ENCODE measurements around the gene FAM180B. TPM values are rescaled to one million over a fixed set of nuclear protein-coding genes. Genes with fewer than 3 reads are reported as not detected.

FAM180B gene
- total RNA-seq, 1 donor: not detected

DNA sequence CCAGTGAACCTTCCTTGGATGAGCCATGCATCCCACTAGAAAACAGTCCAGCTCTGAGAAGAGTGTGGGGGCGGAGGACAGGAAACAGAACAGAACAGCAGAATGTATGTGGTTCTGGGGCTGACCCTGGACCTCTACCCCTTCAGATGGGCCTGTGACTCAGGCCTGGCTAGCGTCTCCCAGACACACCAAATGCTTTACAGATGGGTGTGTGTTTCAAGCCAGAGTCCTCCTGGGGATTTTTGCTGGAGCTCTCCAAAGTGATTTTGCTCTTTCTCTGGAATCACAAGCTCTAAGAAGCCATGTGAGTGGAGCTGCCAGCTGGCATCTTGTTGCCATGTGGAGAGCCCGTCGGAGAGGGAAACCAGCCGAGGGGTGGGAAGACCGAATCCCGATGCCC, 20.9 kb downstream of the FAM180B start:
- H3K27ac ChIP-seq (ENCODE audit: low read depth, low read length): peak overlapping the region; percentile 82
- H4K20me1 ChIP-seq (ENCODE audit: insufficient read depth, low read length): no peaks in the 10 kb centered on the region
- H3K27me3 ChIP-seq (ENCODE audit: insufficient read depth, low read length): no peaks in the 10 kb centered on the region
- peak overlapping the region; percentile 7 for H3K4me3 ChIP-seq (ENCODE audit: insufficient read depth, low read length)
- H3K4me2 ChIP-seq (ENCODE audit: insufficient read depth, low read length): peak overlapping the region; percentile 67
- H3K36me3 ChIP-seq (ENCODE audit: insufficient read depth, low read length): no peaks in the 10 kb centered on the region
- DNase-seq (ENCODE audit: insufficient read length, low spot score, missing footprints): peak; percentile 95
- no peaks in the 10 kb centered on the region for H3K79me2 ChIP-seq (ENCODE audit: insufficient read depth, low read length)
- TF ChIP-seq, protein P1, sequence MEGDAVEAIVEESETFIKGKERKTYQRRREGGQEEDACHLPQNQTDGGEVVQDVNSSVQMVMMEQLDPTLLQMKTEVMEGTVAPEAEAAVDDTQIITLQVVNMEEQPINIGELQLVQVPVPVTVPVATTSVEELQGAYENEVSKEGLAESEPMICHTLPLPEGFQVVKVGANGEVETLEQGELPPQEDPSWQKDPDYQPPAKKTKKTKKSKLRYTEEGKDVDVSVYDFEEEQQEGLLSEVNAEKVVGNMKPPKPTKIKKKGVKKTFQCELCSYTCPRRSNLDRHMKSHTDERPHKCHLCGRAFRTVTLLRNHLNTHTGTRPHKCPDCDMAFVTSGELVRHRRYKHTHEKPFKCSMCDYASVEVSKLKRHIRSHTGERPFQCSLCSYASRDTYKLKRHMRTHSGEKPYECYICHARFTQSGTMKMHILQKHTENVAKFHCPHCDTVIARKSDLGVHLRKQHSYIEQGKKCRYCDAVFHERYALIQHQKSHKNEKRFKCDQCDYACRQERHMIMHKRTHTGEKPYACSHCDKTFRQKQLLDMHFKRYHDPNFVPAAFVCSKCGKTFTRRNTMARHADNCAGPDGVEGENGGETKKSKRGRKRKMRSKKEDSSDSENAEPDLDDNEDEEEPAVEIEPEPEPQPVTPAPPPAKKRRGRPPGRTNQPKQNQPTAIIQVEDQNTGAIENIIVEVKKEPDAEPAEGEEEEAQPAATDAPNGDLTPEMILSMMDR (IDR thresholded peaks at IDR 0.05; ENCODE audit: extremely low read depth, low read depth, low read length): no peak
- no peak overlapping the region for H2AFZ ChIP-seq (ENCODE audit: low read length)
- peaks cover 30% of the 10 kb centered on the region for H3K4me1 ChIP-seq (ENCODE audit: insufficient read depth, low read length)
- H3K9me3 ChIP-seq (ENCODE audit: low read depth, low read length): no peaks in the 10 kb centered on the region

DNA sequence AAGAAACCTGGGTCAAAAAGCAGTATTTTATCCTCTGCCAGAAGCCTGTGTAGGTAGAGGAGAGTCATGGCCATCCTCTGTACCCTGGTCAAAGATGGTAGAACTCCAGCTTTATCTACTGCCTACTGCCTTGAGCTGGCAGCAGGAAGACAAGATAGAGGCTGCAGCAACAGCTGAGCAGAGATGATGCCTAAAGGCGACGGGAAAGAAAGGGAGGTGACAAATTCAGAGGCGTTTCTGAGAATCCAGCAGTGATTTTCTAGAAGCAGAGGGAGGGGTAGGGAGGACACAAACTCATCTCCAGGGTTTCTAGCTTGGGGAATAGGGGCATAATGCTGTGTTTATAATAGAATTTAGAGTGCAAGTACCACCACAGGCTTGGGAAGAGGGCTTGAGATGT, 23.2 kb downstream of the FAM180B start:
- Histone ChIP-seq H4K20me1 (ENCODE audit: insufficient read depth, low read length) (no peaks in the 10 kb centered on the region), H3K79me2 (ENCODE audit: insufficient read depth, low read length) (no peaks in the 10 kb centered on the region), H3K4me3 (ENCODE audit: insufficient read depth, low read length) (no peak overlapping the region), H3K4me2 (ENCODE audit: insufficient read depth, low read length) (no peak overlapping the region), H3K9me3 (ENCODE audit: low read depth, low read length) (no peaks in the 10 kb centered on the region), H3K27me3 (ENCODE audit: insufficient read depth, low read length) (no peaks in the 10 kb centered on the region), H3K4me1 (ENCODE audit: insufficient read depth, low read length) (peaks cover 25% of the 10 kb centered on the region), H2AFZ (ENCODE audit: low read length) (no peak overlapping the region), H3K27ac (ENCODE audit: low read depth, low read length) (no peak overlapping the region), H3K36me3 (ENCODE audit: insufficient read depth, low read length) (no peaks in the 10 kb centered on the region)
- DNase-seq (ENCODE audit: insufficient read length, low spot score, missing footprints): no peak
- TF ChIP-seq, protein P1 (IDR thresholded peaks at IDR 0.05; ENCODE audit: extremely low read depth, low read depth, low read length): no peak

DNA sequence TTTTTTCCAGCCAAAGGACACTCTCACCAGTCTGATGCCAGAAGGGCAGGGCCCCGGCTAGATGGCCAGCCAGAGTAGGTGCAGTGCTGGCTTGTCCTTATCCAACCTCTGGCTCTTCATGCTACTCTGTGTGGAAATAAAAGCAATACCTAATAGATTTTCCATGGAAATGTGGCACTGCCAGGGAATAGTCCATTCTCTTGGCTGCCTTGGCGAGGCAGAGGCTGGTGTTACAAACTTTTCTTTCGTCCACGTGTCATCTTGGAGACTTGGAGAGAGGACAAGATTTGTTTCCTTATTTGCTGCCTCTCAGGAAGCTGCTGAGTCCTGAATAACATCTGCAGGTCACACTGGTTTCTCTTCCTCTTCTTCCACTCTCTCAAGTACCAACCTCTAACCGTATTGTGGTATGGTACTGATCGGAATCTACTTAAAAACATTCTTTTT, 24.9 kb downstream of the FAM180B start:
- no peaks in the 10 kb centered on the region for H3K27me3 ChIP-seq (ENCODE audit: insufficient read depth, low read length)
- H3K4me2 ChIP-seq (ENCODE audit: insufficient read depth, low read length): no peak overlapping the region
- H3K4me1 ChIP-seq (ENCODE audit: insufficient read depth, low read length): peaks cover 19% of the 10 kb centered on the region
- TF ChIP-seq, protein P1 (IDR thresholded peaks at IDR 0.05; ENCODE audit: extremely low read depth, low read depth, low read length): no peak
- H3K4me3 ChIP-seq (ENCODE audit: insufficient read depth, low read length): no peak overlapping the region
- H4K20me1 ChIP-seq (ENCODE audit: insufficient read depth, low read length): no peaks in the 10 kb centered on the region
- peaks cover 3% of the 10 kb centered on the region for H3K36me3 ChIP-seq (ENCODE audit: insufficient read depth, low read length)
- DNase-seq (ENCODE audit: insufficient read length, low spot score, missing footprints): no peak
- no peaks in the 10 kb centered on the region for H3K9me3 ChIP-seq (ENCODE audit: low read depth, low read length)
- H3K79me2 ChIP-seq (ENCODE audit: insufficient read depth, low read length): no peaks in the 10 kb centered on the region
- no peak overlapping the region for H2AFZ ChIP-seq (ENCODE audit: low read length)
- H3K27ac ChIP-seq (ENCODE audit: low read depth, low read length): no peak overlapping the region

DNA sequence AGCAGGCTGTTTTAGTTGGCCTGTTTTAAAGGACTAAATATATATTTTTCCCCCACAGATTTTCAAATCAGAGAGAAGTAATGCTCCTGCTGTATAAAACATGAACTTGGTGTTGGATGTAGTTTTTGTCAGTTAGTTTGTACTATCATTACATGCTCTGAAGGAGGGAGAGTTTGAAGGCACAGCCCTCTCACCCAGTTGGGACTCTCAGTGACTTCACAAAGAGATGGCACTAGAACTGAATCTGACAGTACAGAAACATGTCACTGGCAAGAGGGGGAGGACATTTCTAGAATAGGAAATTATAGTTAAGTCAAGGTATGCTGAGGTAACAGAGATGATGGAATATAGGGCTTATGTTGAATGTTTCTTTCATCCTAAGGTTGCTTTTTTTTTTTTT, 28.8 kb downstream of the FAM180B start:
- H4K20me1 ChIP-seq (ENCODE audit: insufficient read depth, low read length): no peaks in the 10 kb centered on the region
- H3K79me2 ChIP-seq (ENCODE audit: insufficient read depth, low read length): no peaks in the 10 kb centered on the region
- DNase-seq (ENCODE audit: insufficient read length, low spot score, missing footprints): no peak
- no peaks in the 10 kb centered on the region for H3K9me3 ChIP-seq (ENCODE audit: low read depth, low read length)
- no peak overlapping the region for H3K4me2 ChIP-seq (ENCODE audit: insufficient read depth, low read length)
- TF ChIP-seq, protein P1 (IDR thresholded peaks at IDR 0.05; ENCODE audit: extremely low read depth, low read depth, low read length): no peak
- peaks cover 15% of the 10 kb centered on the region for H3K4me1 ChIP-seq (ENCODE audit: insufficient read depth, low read length)
- no peak overlapping the region for H3K4me3 ChIP-seq (ENCODE audit: insufficient read depth, low read length)
- H3K27ac ChIP-seq (ENCODE audit: low read depth, low read length): no peak overlapping the region
- H3K27me3 ChIP-seq (ENCODE audit: insufficient read depth, low read length): no peaks in the 10 kb centered on the region
- no peak overlapping the region for H2AFZ ChIP-seq (ENCODE audit: low read length)
- peaks cover 11% of the 10 kb centered on the region for H3K36me3 ChIP-seq (ENCODE audit: insufficient read depth, low read length)

Data from osteoblast (primary cell).